ENCODE results near the gene LRP1B.

Gene LRP1B

GRCh38 chr2:140603416-140603815 lies 1527.4 kb downstream of the LRP1B start:
- Histone ChIP-seq H3K27me3 (no peaks in the 10 kb centered on the region), H3K4me1 (ENCODE audit: control insufficient read depth in 1 of 2, insufficient read depth in 1 of 2, low read depth in 1 of 2, low read length in 1 of 2) (no peaks in the 10 kb centered on the region), H3K9me3 (no peaks in the 10 kb centered on the region), H3K4me3 (ENCODE audit: low read depth in 1 of 2, low read length in 1 of 2) (no peak overlapping the region), H3K36me3 (no peaks in the 10 kb centered on the region), H3K27ac (no peak overlapping the region)
- TF ChIP-seq CTCF (IDR thresholded peaks at IDR 0.05), result no peak

GRCh38 chr2:140601801-140602200 lies 1529.0 kb downstream of the LRP1B start:
- Histone ChIP-seq H3K9me3 (no peaks in the 10 kb centered on the region), H3K27me3 (no peaks in the 10 kb centered on the region), H3K4me1 (ENCODE audit: control insufficient read depth in 1 of 2, insufficient read depth in 1 of 2, low read depth in 1 of 2, low read length in 1 of 2) (no peaks in the 10 kb centered on the region), H3K27ac (no peak overlapping the region), H3K36me3 (no peaks in the 10 kb centered on the region), H3K4me3 (ENCODE audit: low read depth in 1 of 2, low read length in 1 of 2) (no peak overlapping the region)
- no peak for TF ChIP-seq CTCF (IDR thresholded peaks at IDR 0.05)

GRCh38 chr2:140601342-140601741 lies 1529.5 kb downstream of the LRP1B start:
- H3K36me3 ChIP-seq, result no peaks in the 10 kb centered on the region
- no peaks in the 10 kb centered on the region for H3K27me3 ChIP-seq
- no peak overlapping the region for H3K27ac ChIP-seq
- no peak overlapping the region for H3K4me3 ChIP-seq (ENCODE audit: low read depth in 1 of 2, low read length in 1 of 2)
- H3K4me1 ChIP-seq (ENCODE audit: control insufficient read depth in 1 of 2, insufficient read depth in 1 of 2, low read depth in 1 of 2, low read length in 1 of 2), result no peaks in the 10 kb centered on the region
- TF ChIP-seq CTCF (IDR thresholded peaks at IDR 0.05), result no peak
- H3K9me3 ChIP-seq, result no peaks in the 10 kb centered on the region

GRCh38 chr2:140600116-140600515 lies 1530.7 kb downstream of the LRP1B start:
- no peaks in the 10 kb centered on the region for H3K9me3 ChIP-seq
- H3K4me1 ChIP-seq (ENCODE audit: control insufficient read depth in 1 of 2, insufficient read depth in 1 of 2, low read depth in 1 of 2, low read length in 1 of 2), result no peaks in the 10 kb centered on the region
- no peak overlapping the region for H3K27ac ChIP-seq

GRCh38 chr2:140597836-140598235 lies 1533.0 kb downstream of the LRP1B start:
- H3K9me3 ChIP-seq, result no peaks in the 10 kb centered on the region
- H3K27me3 ChIP-seq, result no peaks in the 10 kb centered on the region
- no peaks in the 10 kb centered on the region for H3K36me3 ChIP-seq
- H3K27ac ChIP-seq, result no peak overlapping the region
- no peaks in the 10 kb centered on the region for H3K4me1 ChIP-seq (ENCODE audit: control insufficient read depth in 1 of 2, insufficient read depth in 1 of 2, low read depth in 1 of 2, low read length in 1 of 2)
- H3K4me3 ChIP-seq (ENCODE audit: low read depth in 1 of 2, low read length in 1 of 2), result no peak overlapping the region
- no peak for TF ChIP-seq CTCF (IDR thresholded peaks at IDR 0.05)

More at GRCh38 chr2:140600116-140600515, 1530.7 kb downstream of the LRP1B start:
- no peak for TF ChIP-seq CTCF (IDR thresholded peaks at IDR 0.05)
- Histone ChIP-seq H3K4me3 (ENCODE audit: low read depth in 1 of 2, low read length in 1 of 2) (no peak overlapping the region), H3K36me3 (no peaks in the 10 kb centered on the region), H3K27me3 (no peaks in the 10 kb centered on the region)

- no peaks in the 10 kb centered on the region for H3K4me1 ChIP-seq (ENCODE audit: control insufficient read depth in 1 of 2, insufficient read depth in 1 of 2, low read depth in 1 of 2, low read length in 1 of 2)
- H3K36me3 ChIP-seq, result no peaks in the 10 kb centered on the region
- no peaks in the 10 kb centered on the region for H3K27me3 ChIP-seq
- H3K9me3 ChIP-seq, result no peaks in the 10 kb centered on the region
- H3K27ac ChIP-seq, result no peak overlapping the region
- no peak overlapping the region for H3K4me3 ChIP-seq (ENCODE audit: low read depth in 1 of 2, low read length in 1 of 2)
- TF ChIP-seq CTCF (IDR thresholded peaks at IDR 0.05), result no peak
These were observed 1533.6 kb downstream of the LRP1B start for GRCh38 chr2:140597205-140597604.

Measured in neutrophil (primary cell).